Brain microvascular endothelial cell (primary cell): ENCODE measurements around the gene CACNB2.

Source experiments
- DNase-seq: peaks from one replicate; pipeline ENCODE4 v3.0.0-alpha.2; 2020
- H3K27ac ChIP-seq: fragments of 250-450 bp; sonication (Bioruptor Pico); 2 replicates; pipeline ENCODE4 v1.5.1; 2020; ENCODE audit warnings: mild to moderate bottlenecking, moderate library complexity
- H3K27me3 ChIP-seq: fragments of 250-450 bp; sonication (Bioruptor Pico); replicated peaks from 2 replicates; pipeline ENCODE4 v1.5.1; 2020; ENCODE audit warnings: mild to moderate bottlenecking
- H3K36me3 ChIP-seq: fragments of 250-450 bp; sonication (Bioruptor Pico); replicated peaks from 2 replicates; pipeline ENCODE4 v1.5.1; 2020; ENCODE audit warnings: mild to moderate bottlenecking
- H3K4me3 ChIP-seq: 2 replicates; pipeline ENCODE4 v1.5.1; 2011; ENCODE audit warnings: low read depth, mild to moderate bottlenecking, control low read depth, low read length, moderate library complexity
- CTCF ChIP-seq: IDR thresholded peaks from 2 replicates; pipeline ENCODE4 v1.5.1; 2011; ENCODE audit warnings: low read depth, mild to moderate bottlenecking, moderate library complexity, low read length, control low read depth, inconsistent platforms; ENCODE audit errors: missing control alignments
- in situ Hi-C: cut with HindIII; loops from 2 replicates; pipeline ENCODE4 v1.10.0; 2017; ENCODE audit warnings: low sequenced_read_pairs, low pct_ligation_motif_present

Gene CACNB2

GRCh38 chr10:18557960-18558359 lies 417.7 kb downstream of the CACNB2 start:
- H3K27me3 ChIP-seq: no peaks in the 10 kb centered on the region
- in situ Hi-C loops: no loop called here
- no peak for DNase-seq
- no peaks in the 10 kb centered on the region for H3K36me3 ChIP-seq
- TF ChIP-seq CTCF: no peak
- no peak overlapping the region for H3K4me3 ChIP-seq
- no peak overlapping the region for H3K27ac ChIP-seq

- Histone ChIP-seq H3K27me3 (no peaks in the 10 kb centered on the region), H3K27ac (no peak overlapping the region), H3K4me3 (no peak overlapping the region), H3K36me3 (no peaks in the 10 kb centered on the region)
- TF ChIP-seq CTCF: no peak
- no peak for DNase-seq
- in situ Hi-C loops: no loop called here
These were observed 421.8 kb downstream of the CACNB2 start for GRCh38 chr10:18561861-18562551.

GRCh38 chr10:18563003-18563726 lies 422.9 kb downstream of the CACNB2 start:
- Histone ChIP-seq H3K27me3 (no peaks in the 10 kb centered on the region), H3K27ac (no peak overlapping the region), H3K4me3 (no peak overlapping the region), H3K36me3 (no peaks in the 10 kb centered on the region)
- no peak for TF ChIP-seq CTCF
- in situ Hi-C loops: no loop called here
- no peak for DNase-seq

- DNase-seq: no peak
- Histone ChIP-seq H3K27ac (no peak overlapping the region), H3K4me3 (no peak overlapping the region), H3K27me3 (no peaks in the 10 kb centered on the region), H3K36me3 (no peaks in the 10 kb centered on the region)
- TF ChIP-seq CTCF: no peak
- in situ Hi-C loops: no loop called here
These were observed 424.8 kb downstream of the CACNB2 start for GRCh38 chr10:18565006-18565405.

- DNase-seq: no peak
- TF ChIP-seq CTCF: no peak
- Histone ChIP-seq H3K4me3 (no peak overlapping the region), H3K27ac (no peak overlapping the region), H3K27me3 (no peaks in the 10 kb centered on the region), H3K36me3 (no peaks in the 10 kb centered on the region)
- in situ Hi-C loops: no loop called here
These were observed 426.0 kb downstream of the CACNB2 start for GRCh38 chr10:18566177-18566576.
